GM12874 (cell line): ENCODE results near the gene YJEFN3.

Experiments used
- CTCF ChIP-seq: IDR thresholded peaks from 2 replicates; pipeline ENCODE4 v1.5.1; 2011; ENCODE audit warnings: low read depth, mild to moderate bottlenecking, control low read depth, low read length, moderate library complexity; ENCODE audit not compliant: insufficient read depth

The YJEFN3 gene

GRCh38 chr19:19501798-19502197 is 26.9 kb upstream of the YJEFN3 start:
- no peak for TF ChIP-seq CTCF

- no peak for TF ChIP-seq CTCF
Observed at GRCh38 chr19:19502281-19502680, 26.4 kb upstream of the YJEFN3 start.

- TF ChIP-seq CTCF, result no peak
Observed at GRCh38 chr19:19502808-19503602, 25.7 kb upstream of the YJEFN3 start.

- no peak for TF ChIP-seq CTCF
Observed at GRCh38 chr19:19504754-19505668, 23.7 kb upstream of the YJEFN3 start.

GRCh38 chr19:19505669-19506326 is 22.9 kb upstream of the YJEFN3 start:
- no peak for TF ChIP-seq CTCF

GRCh38 chr19:19506592-19506991 is 22.1 kb upstream of the YJEFN3 start:
- no peak for TF ChIP-seq CTCF

- TF ChIP-seq CTCF, result no peak
Observed at GRCh38 chr19:19507354-19507753, 21.4 kb upstream of the YJEFN3 start.
